22Rv1 (cell line): Measurements from ENCODE around the gene SMIM22.

Source experiments
- CTCF ChIP-seq: fragments of 450-650 bp; IDR thresholded peaks from 2 replicates; pipeline ENCODE4 v1.5.1; 2017; ENCODE audit warnings: mild to moderate bottlenecking
- ZFX ChIP-seq: fragments of 450-650 bp; IDR thresholded peaks from 2 replicates; pipeline ENCODE4 v1.6.1; 2017; ENCODE audit warnings: antibody characterized with exemption, borderline replicate concordance

DNA sequence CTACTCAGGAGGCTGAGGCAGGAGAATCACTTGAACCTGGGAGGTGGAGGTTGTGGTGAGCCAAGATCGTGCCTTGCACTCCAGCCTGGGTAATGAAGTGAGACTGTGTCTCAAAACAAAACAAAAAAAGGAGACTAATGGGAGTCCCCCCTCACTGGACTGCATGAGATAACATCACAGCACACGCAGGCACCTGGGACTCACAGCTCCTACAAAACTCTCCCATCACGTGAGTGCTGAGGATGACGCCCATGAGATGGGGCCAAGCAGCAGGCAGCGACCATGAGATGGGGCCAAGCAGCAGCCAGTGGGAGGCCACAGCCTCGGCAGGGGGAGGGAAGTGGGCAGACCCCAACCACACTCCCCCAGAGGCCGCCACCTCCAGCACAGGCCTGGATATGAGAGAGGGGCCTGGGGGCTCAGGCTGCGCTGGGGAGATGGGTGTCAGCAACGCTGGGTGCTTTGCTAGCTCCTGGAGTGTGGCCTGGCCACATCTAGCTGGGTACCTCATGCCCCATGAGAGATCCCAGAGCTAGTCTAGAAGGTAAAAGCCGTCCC lies 45.4 kb upstream of the SMIM22 start:
- TF ChIP-seq CTCF: no peak
- no peak for TF ChIP-seq ZFX
